Measurements from ENCODE around the gene CENPP.

- TF ChIP-seq POLR2A (IDR thresholded peaks at IDR 0.05) = no peak
- TF ChIP-seq CTCF (IDR thresholded peaks at IDR 0.05) = peak in 4 of 7 experiments; percentile 18 to 46 (median 29)
Observed at GRCh38 chr9:92501671-92502393, 176.1 kb downstream of the CENPP start.

Measured in body of pancreas (tissue), 4 donors.